GM21390 (cell line): ENCODE results near the gene PALLD.

Source experiments
- ATAC-seq: cut with Tn5 transposase; IDR thresholded peaks from one replicate; pipeline ENCODE4 v1.9.1; 2021; ENCODE audit not compliant: unreplicated experiment

Gene PALLD

GRCh38 chr4:168659741-168660465, 163.1 kb downstream of the PALLD start:
- ATAC-seq = no peak

- ATAC-seq = no peak
Observed at GRCh38 chr4:168662297-168662984, 165.6 kb downstream of the PALLD start.

GRCh38 chr4:168664242-168664891, 167.5 kb downstream of the PALLD start:
- no peak for ATAC-seq

GRCh38 chr4:168666531-168666930, 169.7 kb downstream of the PALLD start:
- no peak for ATAC-seq

GRCh38 chr4:168667376-168667775, 170.5 kb downstream of the PALLD start:
- ATAC-seq = no peak

- ATAC-seq = no peak
Observed at GRCh38 chr4:168667921-168668320, 171.1 kb downstream of the PALLD start.

GRCh38 chr4:168673476-168673875, 176.6 kb downstream of the PALLD start:
- ATAC-seq = no peak

GRCh38 chr4:168674077-168674747, 177.4 kb downstream of the PALLD start:
- ATAC-seq = no peak

GRCh38 chr4:168674866-168675265, 178.0 kb downstream of the PALLD start:
- no peak for ATAC-seq

- ATAC-seq = no peak
Observed at GRCh38 chr4:168677063-168677462, 180.2 kb downstream of the PALLD start.

GRCh38 chr4:168677879-168678278, 181.0 kb downstream of the PALLD start:
- no peak for ATAC-seq

- ATAC-seq = no peak
Observed at GRCh38 chr4:168678751-168679366, 182.0 kb downstream of the PALLD start.

- no peak for ATAC-seq
Observed at GRCh38 chr4:168679397-168679796, 182.5 kb downstream of the PALLD start.

- ATAC-seq = no peak
Observed at GRCh38 chr4:168679819-168680218, 183.0 kb downstream of the PALLD start.

- ATAC-seq = no peak
Observed at GRCh38 chr4:168682898-168683500, 186.1 kb downstream of the PALLD start.

GRCh38 chr4:168683595-168683994, 186.7 kb downstream of the PALLD start:
- ATAC-seq = no peak

GRCh38 chr4:168685136-168685809, 188.4 kb downstream of the PALLD start:
- peak; percentile 91 for ATAC-seq

- no peak for ATAC-seq
Observed at GRCh38 chr4:168688584-168688983, 191.7 kb downstream of the PALLD start.

GRCh38 chr4:168689791-168690190, 192.9 kb downstream of the PALLD start:
- ATAC-seq = no peak

- ATAC-seq = no peak
Observed at GRCh38 chr4:168690199-168690598, 193.3 kb downstream of the PALLD start.
